Loucy (cell line): ENCODE results near the gene ESR1.

Experiments
- H2AFZ ChIP-seq: fragments of 200-600 bp; sonication (generic); 2 replicates; pipeline ENCODE4 v1.6.0; 2016; ENCODE audit warnings: antibody characterized with exemption, mild to moderate bottlenecking, low read length, moderate library complexity
- H3F3A ChIP-seq: fragments of 200-600 bp; 2 replicates; pipeline ENCODE4 v1.6.0; 2016; ENCODE audit warnings: antibody characterized with exemption, low read depth, mild to moderate bottlenecking
- H3K27me3 ChIP-seq: fragments of 200-600 bp; sonication (generic); 2 replicates; pipeline ENCODE4 v1.6.1; 2014; ENCODE audit warnings: low read length, mild to moderate bottlenecking; ENCODE audit not compliant: insufficient read depth, poor library complexity, severe bottlenecking
- H3K36me3 ChIP-seq: fragments of 200-600 bp; sonication (generic); 2 replicates; pipeline ENCODE4 v1.6.1; 2016; ENCODE audit warnings: low read length; ENCODE audit not compliant: insufficient read depth
- H3K4me1 ChIP-seq: fragments of 200-600 bp; sonication (generic); 2 replicates; pipeline ENCODE4 v1.5.1; 2014; ENCODE audit warnings: low read length, mild to moderate bottlenecking; ENCODE audit not compliant: insufficient read depth, poor library complexity, severe bottlenecking
- H3K4me2 ChIP-seq: fragments of 200-600 bp; sonication (generic); 2 replicates; pipeline ENCODE4 v1.6.0; 2014; ENCODE audit warnings: antibody characterized with exemption, low read length, low read depth, mild to moderate bottlenecking; ENCODE audit not compliant: poor library complexity, severe bottlenecking
- H3K4me3 ChIP-seq: fragments of 200-600 bp; sonication (generic); 2 replicates; pipeline ENCODE4 v1.5.1; 2014; ENCODE audit warnings: low read length, mild to moderate bottlenecking, mixed read lengths; ENCODE audit not compliant: poor library complexity, severe bottlenecking
- H3K79me2 ChIP-seq: fragments of 200-600 bp; sonication (generic); 2 replicates; pipeline ENCODE4 v1.6.1; 2014; ENCODE audit warnings: low read length; ENCODE audit not compliant: insufficient read depth
- H3K9ac ChIP-seq: fragments of 200-600 bp; sonication (generic); 2 replicates; pipeline ENCODE4 v1.6.0; 2014; ENCODE audit warnings: mild to moderate bottlenecking, low read depth, low read length, moderate library complexity; ENCODE audit not compliant: poor library complexity, severe bottlenecking
- H3K9me2 ChIP-seq: fragments of 200-600 bp; sonication (generic); replicated peaks from 2 replicates; pipeline ENCODE4 v1.6.1; 2016; ENCODE audit warnings: low read depth, low read length, mixed read lengths
- H3K9me3 ChIP-seq: fragments of 200-600 bp; sonication (generic); 2 replicates; pipeline ENCODE4 v1.6.1; 2014; ENCODE audit warnings: mild to moderate bottlenecking, antibody characterized with exemption, low read length, low read depth; ENCODE audit not compliant: insufficient read depth
- H4K20me1 ChIP-seq: fragments of 200-600 bp; sonication (generic); 2 replicates; pipeline ENCODE4 v1.6.0; 2014; ENCODE audit warnings: antibody characterized with exemption, low read length, mild to moderate bottlenecking; ENCODE audit not compliant: insufficient read depth, poor library complexity, severe bottlenecking
- CTCF ChIP-seq: fragments of 200-600 bp; sonication (generic); conservative IDR thresholded peaks from 2 replicates; pipeline ENCODE4 v1.5.1; 2014; ENCODE audit warnings: mild to moderate bottlenecking, antibody characterized with exemption, low read length
- EZH2phosphoT487 ChIP-seq: fragments of 200-600 bp; IDR thresholded peaks from 2 replicates; pipeline ENCODE4 v1.6.1; 2018; ENCODE audit warnings: antibody characterized with exemption, mild to moderate bottlenecking, moderate library complexity, borderline replicate concordance

ESR1 gene

GRCh38 chr6:152078804-152079203 lies 271.3 kb downstream of the ESR1 start:
- Histone ChIP-seq H3K79me2 (no peaks in the 10 kb centered on the region), H3K9me2 (no peaks in the 10 kb centered on the region), H4K20me1 (no peaks in the 10 kb centered on the region), H3K36me3 (no peaks in the 10 kb centered on the region), H2AFZ (no peak overlapping the region), H3K4me1 (no peaks in the 10 kb centered on the region), H3K9me3 (peaks cover 13% of the 10 kb centered on the region; the same call in 1 of the 2 replicates), H3K4me3 (no peak overlapping the region), H3K9ac (no peak overlapping the region), H3K27me3 (no peaks in the 10 kb centered on the region), H3F3A (no peaks in the 10 kb centered on the region), H3K4me2 (no peak overlapping the region)
- TF ChIP-seq CTCF: no peak
- TF ChIP-seq EZH2phosphoT487: no peak

GRCh38 chr6:152085451-152085921 lies 278.0 kb downstream of the ESR1 start:
- H4K20me1 ChIP-seq: no peaks in the 10 kb centered on the region
- no peaks in the 10 kb centered on the region for H3K9me2 ChIP-seq
- H3K36me3 ChIP-seq: no peaks in the 10 kb centered on the region
- no peaks in the 10 kb centered on the region for H3K79me2 ChIP-seq
- H3K4me1 ChIP-seq: no peaks in the 10 kb centered on the region
- H3K9ac ChIP-seq: no peak overlapping the region
- no peak overlapping the region for H3K4me3 ChIP-seq
- H3F3A ChIP-seq: no peaks in the 10 kb centered on the region
- no peaks in the 10 kb centered on the region for H3K27me3 ChIP-seq
- H2AFZ ChIP-seq: no peak overlapping the region
- TF ChIP-seq EZH2phosphoT487: no peak
- no peak for TF ChIP-seq CTCF
- H3K4me2 ChIP-seq: no peak overlapping the region
- H3K9me3 ChIP-seq: no peaks in the 10 kb centered on the region

- Histone ChIP-seq H3K4me2 (no peak overlapping the region), H3K9ac (no peak overlapping the region), H3K9me2 (no peaks in the 10 kb centered on the region), H3K27me3 (no peaks in the 10 kb centered on the region), H4K20me1 (no peaks in the 10 kb centered on the region), H2AFZ (no peak overlapping the region), H3K79me2 (no peaks in the 10 kb centered on the region), H3K36me3 (no peaks in the 10 kb centered on the region), H3K9me3 (no peaks in the 10 kb centered on the region), H3K4me1 (no peaks in the 10 kb centered on the region), H3F3A (no peaks in the 10 kb centered on the region), H3K4me3 (no peak overlapping the region)
- TF ChIP-seq CTCF: no peak
- no peak for TF ChIP-seq EZH2phosphoT487
Observed at GRCh38 chr6:152086223-152086873, 278.9 kb downstream of the ESR1 start.
